GM21360 (cell line): ENCODE results near the gene RBM12.
A peak's percentile ranks its signal among the peaks of the same experiment; 100 is the strongest.
"Not testable (repeated sequence)": the region's sequence is repeated elsewhere in the genome, so short reads cannot be mapped to it uniquely, and the experiment has no call there.

Experiments used
- ATAC-seq: cut with Tn5 transposase; IDR thresholded peaks from one replicate; pipeline ENCODE4 v1.9.1; 2021; ENCODE audit warnings: mild to moderate bottlenecking, moderate library complexity; ENCODE audit not compliant: unreplicated experiment

RBM12 gene

GRCh38 chr20:35698298-35699126, 33.8 kb upstream of the RBM12 start:
- peak; percentile 7 for ATAC-seq

GRCh38 chr20:35697696-35698297, 33.1 kb upstream of the RBM12 start:
- no peak for ATAC-seq

- ATAC-seq = no peak
Measured at GRCh38 chr20:35695978-35696377, 31.3 kb upstream of the RBM12 start.

- ATAC-seq = no peak
Measured at GRCh38 chr20:35695245-35695749, 30.6 kb upstream of the RBM12 start.

DNA sequence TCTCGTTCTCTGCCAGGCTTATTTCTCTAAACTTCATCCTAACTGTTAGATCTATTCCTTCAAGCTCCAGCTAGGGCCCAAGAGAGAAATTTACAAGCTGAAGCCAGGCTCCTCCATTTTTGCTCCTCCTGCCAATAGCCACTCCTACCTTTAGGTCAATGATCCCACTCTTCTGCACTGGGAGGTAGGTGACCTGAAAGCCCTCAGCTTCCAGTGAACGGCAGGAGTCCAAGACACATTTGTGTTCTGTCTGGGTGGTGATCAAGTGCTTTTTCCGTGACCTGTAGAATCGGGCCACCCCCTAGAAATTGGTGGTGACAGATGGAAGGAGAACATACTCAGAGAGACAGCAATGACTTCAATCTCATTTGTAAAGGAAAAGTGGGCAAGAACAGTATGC, 25.6 kb upstream of the RBM12 start:
- ATAC-seq = no peak

DNA sequence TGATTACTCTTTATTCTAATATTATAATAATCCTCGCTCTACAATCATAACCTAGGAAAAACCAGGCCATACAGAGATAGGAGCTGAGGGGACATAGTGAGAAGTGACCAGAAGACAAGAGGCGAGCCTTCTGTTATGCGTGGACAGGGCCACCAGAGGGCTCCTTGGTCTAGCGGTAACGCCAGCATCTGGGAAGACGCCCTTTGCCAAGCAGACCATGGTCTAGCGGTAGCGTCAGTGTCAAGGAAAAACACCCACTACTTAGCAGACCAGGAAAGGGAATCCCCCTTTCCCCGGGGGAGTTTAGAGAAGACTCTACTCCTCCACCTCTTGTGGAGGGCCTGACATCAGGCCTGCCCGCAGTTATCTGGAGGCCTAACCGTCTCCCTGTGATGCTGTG, 22.2 kb upstream of the RBM12 start:
- ATAC-seq = not testable (repeated sequence)

GRCh38 chr20:35685368-35685767, 20.7 kb upstream of the RBM12 start:
- not testable (repeated sequence) for ATAC-seq

DNA sequence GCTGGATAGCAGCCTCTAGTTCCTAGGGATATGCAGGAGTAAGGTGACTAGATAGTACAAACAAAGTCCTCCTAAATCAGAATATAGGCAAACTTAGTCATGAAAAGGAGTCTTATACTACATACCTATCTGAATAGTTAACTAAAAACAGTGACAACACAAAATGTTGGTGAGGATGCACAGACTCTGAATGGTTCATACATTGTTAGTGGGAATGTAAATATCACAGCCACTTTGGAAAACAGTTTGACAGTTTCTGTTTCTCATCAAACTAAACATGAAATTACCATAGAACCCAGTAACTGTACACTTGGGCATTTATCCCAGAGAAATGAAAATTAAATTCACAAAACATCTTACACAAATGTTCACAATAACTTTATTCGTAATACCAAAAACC, 17.3 kb upstream of the RBM12 start:
- ATAC-seq = no peak

DNA sequence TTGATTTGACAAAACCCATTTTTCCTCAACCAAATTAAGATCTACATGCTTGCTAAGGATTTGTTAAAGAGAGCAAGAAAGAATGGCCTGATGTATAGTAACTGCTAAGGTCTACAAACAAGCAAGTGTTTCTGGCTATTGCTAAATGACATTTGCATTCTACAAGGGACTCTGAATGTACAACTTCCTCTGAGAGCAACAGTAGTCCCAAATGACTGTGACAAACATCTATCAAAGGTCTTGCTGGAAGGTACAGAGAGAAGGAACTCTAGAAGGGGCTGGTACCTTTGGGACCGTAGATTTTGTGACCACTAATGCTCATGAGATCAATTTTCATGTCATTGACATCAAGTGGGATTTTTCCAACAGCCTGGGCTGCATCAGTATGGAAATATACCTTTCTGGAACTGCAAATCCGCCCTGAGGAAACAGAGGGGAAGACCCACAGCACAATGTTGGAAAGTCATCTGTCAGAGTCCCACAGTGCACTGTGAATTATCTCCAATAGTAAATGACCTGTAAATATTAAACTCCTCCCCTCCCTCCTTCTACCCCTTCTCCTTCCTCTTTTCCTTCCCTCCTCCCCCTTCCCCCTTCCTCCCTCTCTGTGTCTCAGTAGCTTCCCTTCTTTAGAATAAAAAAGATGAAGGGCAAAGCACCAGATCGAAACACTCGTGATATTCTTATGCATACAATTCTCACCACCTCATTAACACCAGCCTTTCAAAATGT, 15.9 kb upstream of the RBM12 start:
- no peak for ATAC-seq

GRCh38 chr20:35674921-35675320, 10.2 kb upstream of the RBM12 start:
- ATAC-seq = no peak

- ATAC-seq = no peak
Measured at GRCh38 chr20:35673884-35674283, 9.2 kb upstream of the RBM12 start.

DNA sequence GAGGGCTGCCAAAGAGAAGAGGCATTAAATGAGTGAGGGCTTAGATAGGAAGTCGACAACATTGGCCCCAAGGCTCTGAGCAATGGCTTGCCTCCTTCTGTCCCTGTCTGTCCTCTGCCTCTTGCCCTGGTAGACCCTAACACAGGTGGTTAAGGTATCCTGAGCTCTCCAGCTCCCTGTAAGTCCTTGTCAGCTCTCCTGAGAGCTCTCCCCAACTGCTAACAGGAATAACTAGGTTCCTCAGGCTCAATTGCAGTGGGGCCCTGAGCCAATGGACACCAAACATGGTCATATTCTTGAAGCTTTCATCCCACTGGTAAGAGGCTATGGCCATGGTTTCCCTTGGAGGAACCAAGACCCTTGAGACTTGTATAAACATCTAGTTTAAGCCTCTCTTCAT, 5.0 kb upstream of the RBM12 start:
- no peak for ATAC-seq

GRCh38 chr20:35669221-35669620, 4.5 kb upstream of the RBM12 start:
- no peak for ATAC-seq

DNA sequence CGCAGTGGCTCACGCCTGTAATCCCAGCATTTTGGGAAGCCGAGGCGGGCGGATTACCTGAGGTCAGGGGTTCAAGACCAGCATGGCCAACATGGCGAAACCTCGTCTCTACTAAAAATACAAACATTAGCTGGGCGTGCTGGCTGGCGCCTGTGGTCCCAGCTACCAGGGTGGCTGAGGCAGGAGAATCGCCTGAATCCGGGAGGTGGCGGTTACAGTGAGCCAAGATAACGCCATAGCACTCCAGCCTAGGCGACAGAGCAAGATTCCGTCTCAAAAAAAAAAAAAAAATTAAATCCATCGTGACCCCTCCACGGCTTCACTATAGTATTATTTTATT, 1.2 kb upstream of the RBM12 start:
- no peak for ATAC-seq

DNA sequence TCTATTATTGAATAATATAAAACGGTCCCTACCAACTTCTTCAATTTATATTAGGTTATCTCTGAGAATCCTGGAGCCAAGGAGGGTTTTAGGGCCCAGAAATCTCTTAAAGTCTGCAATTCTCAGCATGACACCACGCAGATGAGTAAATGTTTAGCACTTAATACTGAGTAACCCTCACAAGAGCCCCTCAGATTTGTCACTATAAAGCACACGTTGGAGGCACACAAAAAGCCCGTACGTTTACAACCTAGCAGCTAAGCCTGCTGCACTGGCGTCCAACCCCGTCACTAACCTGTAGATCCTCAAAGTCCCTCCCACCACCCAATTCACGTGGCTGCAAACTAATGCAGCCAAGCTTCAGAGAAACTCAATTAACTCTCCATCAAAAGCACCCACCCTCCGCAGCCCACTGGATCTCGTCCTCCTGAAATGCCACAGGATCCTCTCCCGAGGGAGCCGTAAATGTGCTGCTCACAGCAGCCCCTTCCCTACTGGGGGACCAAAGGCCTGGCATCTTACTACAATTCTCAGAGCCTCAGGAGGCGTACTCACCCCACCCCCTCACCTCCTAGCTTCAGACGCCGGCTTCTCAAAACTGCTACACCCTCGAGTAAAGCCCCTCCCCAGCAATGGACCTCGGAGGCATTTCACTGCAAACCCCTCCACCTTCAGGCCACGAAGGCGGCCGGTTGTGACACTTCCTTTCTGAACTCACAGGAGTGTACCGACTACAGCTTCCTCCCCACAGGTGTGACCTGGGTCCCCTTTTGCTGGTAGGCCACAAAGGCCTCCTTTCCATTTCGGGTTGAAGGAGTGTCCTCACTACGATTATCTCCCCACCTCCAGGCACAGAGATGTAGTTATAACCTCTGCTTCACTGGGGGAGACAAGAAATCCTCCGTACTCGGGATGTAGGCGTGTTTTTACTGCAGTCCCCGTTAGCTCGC, 909 bp downstream of the RBM12 start:
- peak; percentile 14 for ATAC-seq

- ATAC-seq = no peak
Measured at GRCh38 chr20:35662551-35662950, 2.1 kb downstream of the RBM12 start.

GRCh38 chr20:35661908-35662307, 2.8 kb downstream of the RBM12 start:
- ATAC-seq = no peak

- ATAC-seq = no peak
Measured at GRCh38 chr20:35661053-35661452, 3.6 kb downstream of the RBM12 start.

DNA sequence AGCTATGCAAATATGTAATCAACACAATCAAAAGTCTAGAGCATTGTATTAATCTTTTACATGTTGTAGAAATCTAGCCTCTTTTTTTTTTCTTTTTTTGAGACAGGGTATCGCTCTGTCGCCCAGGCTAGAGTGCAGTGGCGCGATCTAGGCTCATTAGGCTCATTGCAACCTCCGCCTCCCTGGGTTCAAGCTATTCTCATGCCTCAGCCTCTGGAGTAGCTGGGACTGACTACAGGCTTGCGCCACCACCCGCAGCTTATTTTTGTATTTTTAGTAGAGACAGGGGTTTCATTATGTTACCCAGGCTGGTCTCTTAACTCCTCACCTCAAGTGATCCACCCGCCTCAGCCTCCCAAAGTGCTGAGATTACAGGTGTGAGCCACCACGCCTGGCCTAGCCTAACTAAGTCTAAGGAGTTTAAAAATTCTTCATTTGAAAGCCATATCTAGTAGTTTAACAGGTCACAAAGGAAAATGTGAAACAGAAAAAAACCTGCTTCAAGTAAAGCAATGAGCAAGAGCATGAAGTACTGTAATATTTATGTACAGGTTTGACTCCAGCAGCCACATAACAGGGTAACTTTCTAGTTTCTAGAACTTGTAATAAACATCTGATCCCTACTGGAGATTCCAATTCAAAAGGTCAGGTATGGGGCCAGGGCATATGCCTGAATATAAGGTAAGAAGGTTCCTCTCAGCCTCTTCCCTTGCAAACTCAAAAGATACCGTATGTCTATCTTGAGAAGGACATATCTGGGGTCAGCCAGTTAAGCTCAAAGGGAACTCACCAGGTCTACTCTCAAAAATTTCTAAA, 4.4 kb downstream of the RBM12 start:
- ATAC-seq = no peak

GRCh38 chr20:35657271-35657670, 7.4 kb downstream of the RBM12 start:
- no peak for ATAC-seq
